ENCODE results near the gene KLHL26. TPM values are rescaled to one million over a fixed set of nuclear protein-coding genes. Genes with fewer than 3 reads are reported as not detected.
A peak's percentile ranks its signal among the peaks of the same experiment; 100 is the strongest.
"Not testable (repeated sequence)": the region's sequence is repeated elsewhere in the genome, so short reads cannot be mapped to it uniquely, and the experiment has no call there.

KLHL26 gene
- total and polyA plus RNA-seq, 8 donors, result 1.2 to 45.1 (median 4.1) TPM

- Histone ChIP-seq H3K27ac (no peak overlapping the region), H3K4me1 (peaks cover 27 to 58% (median 49%) of the 10 kb centered on the region in 4 donors), H3K36me3 (peaks cover 8 to 20% (median 16%) of the 10 kb centered on the region in 4 donors), H3K27me3 (peaks cover 0 to 22% (median 14%) of the 10 kb centered on the region in 3 donors), H3K9me3 (no peaks in the 10 kb centered on the region), H3K4me3 (no peak overlapping the region)
- WGBS, 5 donors, result 93 to 97% (median 96%) methylated on average over 22 of the region's 22 CpGs
- DNase-seq, result no peak
- intact Hi-C loops (cut with DNase I; ENCODE audit: low total_unique reads), result loop anchor here (5.0 kb wide), 1 partner anchor 255 kb away; no protein-coding TSS in a partner anchor
- no peak for TF ChIP-seq CTCF (IDR thresholded peaks at IDR 0.05)
- TF ChIP-seq EP300 (IDR thresholded peaks at IDR 0.05), result no peak
- no peak for TF ChIP-seq POLR2A (IDR thresholded peaks at IDR 0.05)
Observed at GRCh38 chr19:18591735-18592385, 45.0 kb upstream of the KLHL26 start.

- Histone ChIP-seq H3K4me1 (peaks cover 27 to 58% (median 51%) of the 10 kb centered on the region in 4 donors), H3K36me3 (peaks cover 8 to 20% (median 16%) of the 10 kb centered on the region in 4 donors), H3K27me3 (peaks cover 0 to 30% (median 19%) of the 10 kb centered on the region in 3 donors)
- not testable (repeated sequence) for DNase-seq, H3K9me3 ChIP-seq, H3K4me3 ChIP-seq, H3K27ac ChIP-seq
- WGBS, 5 donors, result 81 to 92% (median 85%) methylated on average over 5 of the region's 5 CpGs
- intact Hi-C loops (cut with DNase I; ENCODE audit: low total_unique reads), result loop anchor here (5.0 kb wide), 1 partner anchor 255 kb away; no protein-coding TSS in a partner anchor
Observed at GRCh38 chr19:18592732-18593131, 44.1 kb upstream of the KLHL26 start.

- Histone ChIP-seq H3K36me3 (peaks cover 8 to 20% (median 16%) of the 10 kb centered on the region in 4 donors), H3K27me3 (peaks cover 0 to 38% (median 27%) of the 10 kb centered on the region in 3 donors), H3K27ac (peak overlapping the region in 3 of 5 donors; percentile 26 to 72 (median 60)), H3K4me3 (peak overlapping the region; percentile 38 to 48 (median 42)), H3K4me1 (peaks cover 27 to 50% (median 43%) of the 10 kb centered on the region in 4 donors), H3K9me3 (no peaks in the 10 kb centered on the region)
- 25 to 35% (median 31%) methylated on average over 16 to 25 of the region's 25 CpGs for WGBS, 5 donors
- TF ChIP-seq POLR2A (IDR thresholded peaks at IDR 0.05) (no peak), POLR2AphosphoS5 (IDR thresholded peaks at IDR 0.05) (no peak), CTCF (IDR thresholded peaks at IDR 0.05) (no peak)
- DNase-seq, result no peak
- intact Hi-C loops (cut with DNase I; ENCODE audit: low total_unique reads), result loop anchor here (5.0 kb wide), 1 partner anchor 254 kb away; no protein-coding TSS in a partner anchor
Observed at GRCh38 chr19:18593367-18594095, 43.3 kb upstream of the KLHL26 start.

- 1 to 2% (median 1%) methylated on average over 11 to 54 of the region's 54 CpGs for WGBS, 5 donors
- Histone ChIP-seq H3K4me3 (peak overlapping the region; percentile 38 to 48 (median 42)), H3K27me3 (peaks cover 0 to 46% (median 34%) of the 10 kb centered on the region in 3 donors), H3K4me1 (peaks cover 25 to 46% (median 38%) of the 10 kb centered on the region in 4 donors), H3K36me3 (peaks cover 8 to 20% (median 16%) of the 10 kb centered on the region in 4 donors), H3K27ac (peak overlapping the region in 4 of 5 donors; percentile 26 to 72 (median 44)), H3K9me3 (no peaks in the 10 kb centered on the region)
- peak; percentile 80 to 95 for DNase-seq
- intact Hi-C loops (cut with DNase I; ENCODE audit: low total_unique reads), result loop anchor here (5.0 kb wide), 1 partner anchor 253 kb away; no protein-coding TSS in a partner anchor
- TF ChIP-seq CTCF (IDR thresholded peaks at IDR 0.05) (peak in 5 of 7 experiments; percentile 45 to 97 (median 83)), POLR2A (IDR thresholded peaks at IDR 0.05) (no peak), EP300 (IDR thresholded peaks at IDR 0.05) (no peak), POLR2AphosphoS5 (IDR thresholded peaks at IDR 0.05) (peak in 2 of 3 donors; percentile 31 to 63)
Observed at GRCh38 chr19:18594096-18594823, 42.6 kb upstream of the KLHL26 start.
